B cell (primary cell): Measurements from ENCODE around the gene GLI3.

ENCODE experiments used
- EZH2 ChIP-seq: IDR thresholded peaks from 2 replicates; pipeline ENCODE4 v1.6.1; 2012; ENCODE audit warnings: borderline replicate concordance, low read depth, mild to moderate bottlenecking, moderate library complexity, low read length; ENCODE audit not compliant: insufficient read depth, poor library complexity, severe bottlenecking
- TF ChIP-seq, protein P1 (sequence below): fragments of 200-600 bp; IDR thresholded peaks from one replicate; pipeline ENCODE4 v1.8.0; 2022; ENCODE audit warnings: antibody characterized with exemption, mild to moderate bottlenecking

DNA sequence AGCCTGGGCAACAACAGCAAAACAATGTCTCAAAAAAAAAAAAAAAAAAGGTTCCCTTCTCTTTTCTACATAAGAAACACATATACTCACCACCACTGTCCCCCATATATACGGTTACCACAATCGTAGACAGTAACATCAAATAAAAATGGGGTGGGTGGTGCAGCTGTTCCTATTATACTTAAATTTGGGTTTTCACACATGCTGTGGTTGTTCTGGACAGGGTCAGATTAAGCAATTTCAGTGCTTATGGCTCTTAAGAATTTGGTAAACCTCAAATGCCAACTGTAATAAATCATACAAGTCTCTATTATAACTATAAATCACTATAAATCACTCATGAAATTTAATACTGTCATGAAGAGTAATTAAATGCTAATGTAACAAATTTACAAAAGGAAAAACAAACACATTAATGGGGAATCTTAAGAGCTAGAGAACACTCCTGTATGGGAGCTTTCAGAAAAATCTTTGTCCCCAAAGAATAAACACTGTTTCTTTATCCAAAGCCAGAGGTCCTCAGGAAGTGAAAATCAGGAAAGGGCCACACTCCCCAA lies 143.6 kb downstream of the GLI3 start:
- TF ChIP-seq, protein P1, sequence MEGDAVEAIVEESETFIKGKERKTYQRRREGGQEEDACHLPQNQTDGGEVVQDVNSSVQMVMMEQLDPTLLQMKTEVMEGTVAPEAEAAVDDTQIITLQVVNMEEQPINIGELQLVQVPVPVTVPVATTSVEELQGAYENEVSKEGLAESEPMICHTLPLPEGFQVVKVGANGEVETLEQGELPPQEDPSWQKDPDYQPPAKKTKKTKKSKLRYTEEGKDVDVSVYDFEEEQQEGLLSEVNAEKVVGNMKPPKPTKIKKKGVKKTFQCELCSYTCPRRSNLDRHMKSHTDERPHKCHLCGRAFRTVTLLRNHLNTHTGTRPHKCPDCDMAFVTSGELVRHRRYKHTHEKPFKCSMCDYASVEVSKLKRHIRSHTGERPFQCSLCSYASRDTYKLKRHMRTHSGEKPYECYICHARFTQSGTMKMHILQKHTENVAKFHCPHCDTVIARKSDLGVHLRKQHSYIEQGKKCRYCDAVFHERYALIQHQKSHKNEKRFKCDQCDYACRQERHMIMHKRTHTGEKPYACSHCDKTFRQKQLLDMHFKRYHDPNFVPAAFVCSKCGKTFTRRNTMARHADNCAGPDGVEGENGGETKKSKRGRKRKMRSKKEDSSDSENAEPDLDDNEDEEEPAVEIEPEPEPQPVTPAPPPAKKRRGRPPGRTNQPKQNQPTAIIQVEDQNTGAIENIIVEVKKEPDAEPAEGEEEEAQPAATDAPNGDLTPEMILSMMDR, result no peak
- no peak for TF ChIP-seq EZH2
